Body of pancreas (tissue), 4 donors: Measurements from ENCODE around the gene PTPRN.

Experiments
- POLR2A ChIP-seq, 3 donors: fragments of 450-650 bp; IDR thresholded peaks; one replicate each; pipeline ENCODE4 v1.6.1; 2016; ENCODE audit warnings: antibody characterized with exemption in 3 of 3, mild to moderate bottlenecking in 2 of 3
- TF ChIP-seq, protein P1 (sequence below), 7 experiments: fragments of 450-650 bp in 4 of 7; fragments of 200-600 bp in 3 of 7; sonication (generic) in 3 of 7; IDR thresholded peaks; one replicate each; pipeline ENCODE4 v1.5.1; 2016 to 2019; ENCODE audit warnings: antibody characterized with exemption in 7 of 7

DNA sequence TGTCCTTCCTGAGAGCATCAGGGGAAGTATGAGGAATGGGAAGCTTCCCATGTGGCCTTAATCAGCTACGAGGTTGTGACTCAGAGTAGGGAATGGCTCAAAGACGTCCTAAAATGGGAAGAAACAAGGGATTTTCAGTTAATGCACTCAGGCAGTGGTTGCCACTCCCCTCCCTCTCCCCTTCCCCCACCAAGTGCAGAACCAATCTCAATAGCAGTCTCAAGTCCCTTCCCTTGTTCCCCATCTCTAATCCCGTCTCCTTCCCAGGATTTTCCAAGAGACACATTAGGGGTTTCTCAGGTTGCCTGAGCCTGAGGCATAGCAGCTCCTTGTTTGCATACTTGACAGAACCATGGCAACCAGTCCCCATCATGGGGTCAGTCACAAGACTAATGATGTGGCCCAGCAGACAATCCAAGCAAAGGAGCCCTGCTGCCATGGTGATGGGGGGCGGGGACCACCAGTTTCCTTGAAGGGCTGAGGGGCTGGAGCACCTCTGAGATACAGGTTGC lies 41.6 kb upstream of the PTPRN start:
- TF ChIP-seq, protein P1, sequence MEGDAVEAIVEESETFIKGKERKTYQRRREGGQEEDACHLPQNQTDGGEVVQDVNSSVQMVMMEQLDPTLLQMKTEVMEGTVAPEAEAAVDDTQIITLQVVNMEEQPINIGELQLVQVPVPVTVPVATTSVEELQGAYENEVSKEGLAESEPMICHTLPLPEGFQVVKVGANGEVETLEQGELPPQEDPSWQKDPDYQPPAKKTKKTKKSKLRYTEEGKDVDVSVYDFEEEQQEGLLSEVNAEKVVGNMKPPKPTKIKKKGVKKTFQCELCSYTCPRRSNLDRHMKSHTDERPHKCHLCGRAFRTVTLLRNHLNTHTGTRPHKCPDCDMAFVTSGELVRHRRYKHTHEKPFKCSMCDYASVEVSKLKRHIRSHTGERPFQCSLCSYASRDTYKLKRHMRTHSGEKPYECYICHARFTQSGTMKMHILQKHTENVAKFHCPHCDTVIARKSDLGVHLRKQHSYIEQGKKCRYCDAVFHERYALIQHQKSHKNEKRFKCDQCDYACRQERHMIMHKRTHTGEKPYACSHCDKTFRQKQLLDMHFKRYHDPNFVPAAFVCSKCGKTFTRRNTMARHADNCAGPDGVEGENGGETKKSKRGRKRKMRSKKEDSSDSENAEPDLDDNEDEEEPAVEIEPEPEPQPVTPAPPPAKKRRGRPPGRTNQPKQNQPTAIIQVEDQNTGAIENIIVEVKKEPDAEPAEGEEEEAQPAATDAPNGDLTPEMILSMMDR (IDR thresholded peaks at IDR 0.05) = no peak
- no peak for TF ChIP-seq POLR2A (IDR thresholded peaks at IDR 0.05)
